WI38 (cell line): ENCODE results near the gene GPRIN3.

ENCODE experiments used
- H3K4me3 ChIP-seq: 2 replicates; pipeline ENCODE4 v1.5.1; 2011; ENCODE audit warnings: low read depth, mild to moderate bottlenecking, control low read depth, low read length
- TF ChIP-seq, protein P1 (sequence below): IDR thresholded peaks from 2 replicates; pipeline ENCODE4 v1.5.1; 2012; ENCODE audit warnings: low read depth, mild to moderate bottlenecking, control low read depth, low read length

Gene GPRIN3

DNA sequence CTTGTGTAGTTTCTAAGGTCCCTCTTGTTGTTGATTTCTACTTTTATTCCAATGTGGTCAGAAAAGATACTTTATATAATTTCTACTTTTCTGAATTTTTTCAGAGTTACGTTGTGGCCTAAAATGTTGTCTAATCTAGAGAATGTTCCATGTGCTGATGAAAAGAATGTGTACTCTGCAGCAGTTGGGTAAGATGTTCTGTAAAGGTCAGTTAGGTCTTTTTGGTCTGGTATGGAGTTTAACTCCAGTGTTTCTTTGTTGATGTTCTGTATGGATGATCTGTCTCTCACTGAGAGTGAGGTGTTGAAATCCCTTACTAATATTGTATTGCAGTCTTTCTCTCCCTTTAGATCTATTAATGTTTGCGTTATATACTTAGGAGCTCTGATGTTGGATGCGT is 37.0 kb upstream of the GPRIN3 start:
- TF ChIP-seq, protein P1, sequence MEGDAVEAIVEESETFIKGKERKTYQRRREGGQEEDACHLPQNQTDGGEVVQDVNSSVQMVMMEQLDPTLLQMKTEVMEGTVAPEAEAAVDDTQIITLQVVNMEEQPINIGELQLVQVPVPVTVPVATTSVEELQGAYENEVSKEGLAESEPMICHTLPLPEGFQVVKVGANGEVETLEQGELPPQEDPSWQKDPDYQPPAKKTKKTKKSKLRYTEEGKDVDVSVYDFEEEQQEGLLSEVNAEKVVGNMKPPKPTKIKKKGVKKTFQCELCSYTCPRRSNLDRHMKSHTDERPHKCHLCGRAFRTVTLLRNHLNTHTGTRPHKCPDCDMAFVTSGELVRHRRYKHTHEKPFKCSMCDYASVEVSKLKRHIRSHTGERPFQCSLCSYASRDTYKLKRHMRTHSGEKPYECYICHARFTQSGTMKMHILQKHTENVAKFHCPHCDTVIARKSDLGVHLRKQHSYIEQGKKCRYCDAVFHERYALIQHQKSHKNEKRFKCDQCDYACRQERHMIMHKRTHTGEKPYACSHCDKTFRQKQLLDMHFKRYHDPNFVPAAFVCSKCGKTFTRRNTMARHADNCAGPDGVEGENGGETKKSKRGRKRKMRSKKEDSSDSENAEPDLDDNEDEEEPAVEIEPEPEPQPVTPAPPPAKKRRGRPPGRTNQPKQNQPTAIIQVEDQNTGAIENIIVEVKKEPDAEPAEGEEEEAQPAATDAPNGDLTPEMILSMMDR, result no peak
- H3K4me3 ChIP-seq, result no peak overlapping the region

DNA sequence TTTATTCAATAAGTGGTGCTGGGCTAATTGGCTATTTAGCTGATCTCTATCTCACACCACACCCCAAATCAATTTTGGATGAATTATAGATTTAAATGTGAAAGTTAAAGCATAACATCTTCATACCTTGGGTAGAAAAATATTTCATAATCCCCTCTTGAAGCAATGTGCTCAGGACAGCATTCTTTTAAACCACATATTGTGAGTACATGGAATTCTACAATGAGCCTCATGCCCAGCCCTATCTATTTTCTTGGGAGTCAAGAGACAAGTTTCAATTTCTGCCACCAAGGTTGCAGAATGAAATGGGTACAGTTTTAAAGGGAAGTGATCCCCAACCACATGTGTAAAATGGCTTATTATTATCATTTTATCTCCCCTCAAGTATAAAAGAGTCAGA is 30.6 kb upstream of the GPRIN3 start:
- H3K4me3 ChIP-seq, result no peak overlapping the region
- TF ChIP-seq, protein P1, result no peak

GRCh38 chr4:89337681-89338080 is 30.1 kb upstream of the GPRIN3 start:
- TF ChIP-seq, protein P1, result no peak
- H3K4me3 ChIP-seq, result no peak overlapping the region

- no peak overlapping the region for H3K4me3 ChIP-seq
- TF ChIP-seq, protein P1, result no peak
These were observed 29.3 kb upstream of the GPRIN3 start for GRCh38 chr4:89336818-89337420.

DNA sequence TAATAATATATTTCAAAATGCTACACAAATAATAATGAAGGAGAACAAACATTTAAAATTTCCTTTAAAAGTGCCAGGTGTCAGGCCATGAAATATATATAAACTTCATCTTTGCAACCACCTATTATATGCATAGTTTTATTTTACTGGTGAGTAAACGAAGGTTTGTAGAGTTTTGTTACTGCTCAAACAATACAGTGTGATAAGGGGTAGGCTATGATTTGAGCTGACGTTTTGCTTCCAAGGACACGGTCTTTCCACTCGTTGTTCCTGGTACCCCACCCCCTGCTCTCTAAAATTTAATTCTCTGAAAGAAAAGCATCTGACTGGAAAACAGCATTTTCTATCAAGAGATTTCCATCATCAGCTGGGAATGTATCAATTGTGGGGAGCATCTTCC is 27.2 kb upstream of the GPRIN3 start:
- H3K4me3 ChIP-seq, result no peak overlapping the region
- TF ChIP-seq, protein P1, result no peak

- no peak overlapping the region for H3K4me3 ChIP-seq
- TF ChIP-seq, protein P1, result no peak
These were observed 26.7 kb upstream of the GPRIN3 start for GRCh38 chr4:89334311-89334710.

DNA sequence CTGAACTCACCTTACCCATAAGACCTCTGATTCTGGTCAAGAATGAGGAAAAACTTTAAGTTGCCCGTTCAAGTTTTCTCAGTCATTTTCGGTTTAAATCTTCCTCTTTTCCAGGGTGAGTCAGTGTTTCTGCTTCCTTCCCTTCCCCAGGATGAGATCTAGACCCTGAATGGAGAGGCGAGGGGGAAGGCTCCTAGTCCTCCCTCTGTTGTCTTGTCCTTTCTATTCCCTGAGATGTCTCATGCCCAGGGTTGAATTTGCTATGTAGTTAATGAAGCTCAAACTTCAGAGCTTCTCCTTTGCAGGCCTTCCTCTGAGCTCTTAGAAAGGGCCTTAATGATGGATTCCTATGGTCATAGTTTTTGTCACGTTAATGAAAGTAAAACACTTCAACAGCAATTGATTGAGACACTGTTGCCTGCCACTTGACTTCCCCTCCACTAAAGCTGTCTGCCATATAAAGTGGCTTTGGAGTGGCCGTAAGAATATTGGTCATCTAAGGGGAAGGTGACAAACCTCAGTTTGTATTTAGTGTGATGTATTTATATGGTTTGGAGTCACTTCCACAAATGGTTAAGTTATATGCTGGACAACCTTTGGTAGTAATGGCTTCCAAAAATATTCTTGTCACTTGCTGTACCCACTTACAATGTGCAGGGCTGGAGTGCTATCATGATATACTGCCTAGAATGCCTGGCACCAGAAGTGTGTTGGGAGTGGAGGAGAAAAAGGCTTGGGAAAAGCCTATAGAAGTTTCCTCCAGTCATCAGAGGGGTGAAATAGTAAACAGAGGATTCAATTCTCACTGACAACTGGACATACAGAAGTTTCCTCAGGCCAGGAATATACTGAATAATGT is 24.3 kb upstream of the GPRIN3 start:
- no peak overlapping the region for H3K4me3 ChIP-seq
- TF ChIP-seq, protein P1, result no peak
